Left ventricle myocardium inferior (tissue), 1 donor: ENCODE measurements around the gene CYP26A1. TPM values are rescaled to one million over a fixed set of nuclear protein-coding genes. Genes with fewer than 3 reads are reported as not detected.

Experiments
- DNase-seq: peaks from one replicate; pipeline ENCODE4 v3.0.0-alpha.2; 2020
- H3K27ac ChIP-seq: fragments of 200-600 bp; replicated peaks from 2 replicates; pipeline ENCODE4 v1.8.0; 2021
- H3K27me3 ChIP-seq: fragments of 200-600 bp; 2 replicates; pipeline ENCODE4 v1.8.0; 2021; ENCODE audit warnings: low read depth
- H3K36me3 ChIP-seq: fragments of 200-600 bp; 2 replicates; pipeline ENCODE4 v1.8.0; 2021
- H3K4me1 ChIP-seq: fragments of 200-600 bp; 2 replicates; pipeline ENCODE4 v1.8.0; 2021
- H3K4me3 ChIP-seq: fragments of 200-600 bp; 2 replicates; pipeline ENCODE4 v1.8.0; 2021; ENCODE audit warnings: mild to moderate bottlenecking, moderate library complexity
- H3K9me3 ChIP-seq: fragments of 200-600 bp; replicated peaks from 2 replicates; pipeline ENCODE4 v1.8.0; 2021
- intact Hi-C: fragments of 100-400 bp; cut with micrococcal nuclease; formaldehyde crosslinking; loops from one replicate; pipeline ENCODE4 v1.11.0; 2022
- total RNA-seq: library from RNA; stranded (reverse); fragmentation: NEBNext Ultra II Directional; extraction: Animal tissue kit (Norgen Biotek cat#: 25700); gene quantifications from one replicate; pipeline ENCODE4 v1.2.1, GENCODE V29; 2021
- TF ChIP-seq, protein P1 (sequence below): fragments of 200-600 bp; IDR thresholded peaks from 2 replicates; pipeline ENCODE4 v1.8.0; 2021; ENCODE audit warnings: antibody characterized with exemption, mild to moderate bottlenecking, borderline replicate concordance
- donor health status: DM: no; HTN: yes; CAD: no; lungs with severe emphysema.

The CYP26A1 gene
- total RNA-seq, 1 donor from 2014 or later: not detected

DNA sequence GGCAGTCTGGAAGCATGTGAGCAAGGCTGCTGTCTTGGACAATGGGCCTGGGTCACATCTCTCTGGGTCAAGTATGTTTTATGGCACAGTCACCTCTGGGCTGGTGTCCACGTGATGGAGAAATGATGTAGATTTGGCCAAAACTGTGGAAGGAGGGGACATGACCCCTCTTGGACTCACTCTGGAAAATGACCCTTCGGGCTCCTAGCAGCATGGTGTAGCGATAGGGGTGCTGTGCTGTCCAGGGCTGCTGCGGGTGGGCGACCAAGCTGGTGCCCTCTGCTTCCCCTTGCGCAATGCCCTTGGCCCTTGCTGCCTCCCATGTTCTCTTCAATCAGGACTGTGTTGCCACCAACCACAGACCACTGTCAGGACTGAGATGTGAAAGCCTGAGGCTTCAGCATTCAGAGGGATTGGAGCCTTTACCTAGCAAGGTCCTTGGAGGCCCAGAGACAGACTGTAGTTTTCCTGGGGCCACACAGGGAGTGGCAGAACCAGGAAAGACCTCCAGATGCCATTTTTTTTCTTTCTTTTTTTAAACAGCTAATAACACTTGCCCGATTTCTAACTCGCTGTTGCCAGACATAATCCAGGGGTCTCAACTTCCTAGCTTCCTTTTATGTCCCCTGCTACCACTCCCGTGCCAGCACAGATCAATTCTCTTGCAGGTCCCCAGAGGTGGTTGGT, 6.1 kb downstream of the CYP26A1 start:
- intact Hi-C loops: no loop called here
- H3K4me1 ChIP-seq: peaks cover 7% of the 10 kb centered on the region
- TF ChIP-seq, protein P1, sequence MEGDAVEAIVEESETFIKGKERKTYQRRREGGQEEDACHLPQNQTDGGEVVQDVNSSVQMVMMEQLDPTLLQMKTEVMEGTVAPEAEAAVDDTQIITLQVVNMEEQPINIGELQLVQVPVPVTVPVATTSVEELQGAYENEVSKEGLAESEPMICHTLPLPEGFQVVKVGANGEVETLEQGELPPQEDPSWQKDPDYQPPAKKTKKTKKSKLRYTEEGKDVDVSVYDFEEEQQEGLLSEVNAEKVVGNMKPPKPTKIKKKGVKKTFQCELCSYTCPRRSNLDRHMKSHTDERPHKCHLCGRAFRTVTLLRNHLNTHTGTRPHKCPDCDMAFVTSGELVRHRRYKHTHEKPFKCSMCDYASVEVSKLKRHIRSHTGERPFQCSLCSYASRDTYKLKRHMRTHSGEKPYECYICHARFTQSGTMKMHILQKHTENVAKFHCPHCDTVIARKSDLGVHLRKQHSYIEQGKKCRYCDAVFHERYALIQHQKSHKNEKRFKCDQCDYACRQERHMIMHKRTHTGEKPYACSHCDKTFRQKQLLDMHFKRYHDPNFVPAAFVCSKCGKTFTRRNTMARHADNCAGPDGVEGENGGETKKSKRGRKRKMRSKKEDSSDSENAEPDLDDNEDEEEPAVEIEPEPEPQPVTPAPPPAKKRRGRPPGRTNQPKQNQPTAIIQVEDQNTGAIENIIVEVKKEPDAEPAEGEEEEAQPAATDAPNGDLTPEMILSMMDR: no peak
- no peak for DNase-seq
- H3K4me3 ChIP-seq: no peak overlapping the region
- H3K27ac ChIP-seq: no peak overlapping the region
- H3K27me3 ChIP-seq: peaks cover 74% of the 10 kb centered on the region
- no peaks in the 10 kb centered on the region for H3K9me3 ChIP-seq
- H3K36me3 ChIP-seq: no peaks in the 10 kb centered on the region

DNA sequence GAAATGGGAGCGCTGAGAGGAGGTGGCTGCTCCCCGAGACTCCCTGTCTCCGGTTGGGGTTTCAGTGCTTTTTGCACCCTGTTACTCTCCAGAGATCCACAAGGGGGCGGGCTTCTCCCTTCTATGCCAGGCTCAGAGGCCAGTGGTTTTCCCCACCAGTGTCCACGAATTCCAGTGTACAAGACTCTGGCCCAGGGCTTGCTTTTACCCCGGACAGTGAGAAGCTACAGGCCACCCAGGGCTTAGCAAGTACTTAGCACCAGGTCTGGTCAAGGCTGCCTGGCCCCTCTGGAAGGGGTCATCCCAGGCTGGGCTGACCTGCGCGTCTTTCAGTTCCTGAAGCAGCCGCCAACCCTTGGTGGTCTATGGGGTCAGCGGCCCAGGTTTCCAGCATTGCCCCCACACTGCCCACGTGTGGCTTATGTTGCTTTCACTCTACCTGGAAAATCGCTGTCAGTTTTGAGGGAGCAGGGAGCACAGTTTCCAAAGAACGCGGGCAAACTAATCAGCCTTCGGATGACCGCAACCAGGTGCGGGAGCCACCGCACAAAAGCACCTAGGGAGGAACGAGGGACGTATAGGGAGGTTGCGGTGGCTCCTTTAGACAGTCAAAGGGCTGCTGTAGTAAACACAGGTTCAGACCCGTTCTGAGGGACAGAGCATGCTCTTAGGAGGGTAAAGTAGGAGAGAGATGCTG, 6.8 kb downstream of the CYP26A1 start:
- DNase-seq: peak; percentile 36
- Histone ChIP-seq H3K27me3 (peaks cover 67% of the 10 kb centered on the region), H3K4me1 (peaks cover under 1% of the 10 kb centered on the region), H3K4me3 (no peak overlapping the region), H3K9me3 (no peaks in the 10 kb centered on the region), H3K36me3 (no peaks in the 10 kb centered on the region), H3K27ac (no peak overlapping the region)
- TF ChIP-seq, protein P1: peak; percentile 87
- intact Hi-C loops: no loop called here

DNA sequence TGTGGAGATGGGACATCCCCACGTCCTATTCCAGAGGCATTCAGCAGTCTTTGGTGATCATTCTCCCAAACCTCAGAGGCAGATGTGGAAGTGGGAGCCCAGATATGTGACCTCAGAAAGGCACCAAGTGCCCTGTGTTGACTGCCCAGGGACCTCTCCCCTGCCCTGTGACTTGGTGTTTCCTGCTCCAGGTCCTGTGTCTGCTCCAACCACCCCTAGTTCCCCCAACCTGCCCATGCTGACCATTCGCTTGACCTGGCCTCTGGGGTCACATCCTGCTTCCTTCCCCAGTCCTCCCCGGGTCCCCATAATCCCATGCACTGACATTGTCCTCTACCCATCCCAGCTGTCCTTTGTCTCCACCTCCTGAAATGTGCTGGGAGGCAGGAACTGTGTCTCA, 7.6 kb downstream of the CYP26A1 start:
- intact Hi-C loops: no loop called here
- H3K27me3 ChIP-seq: peaks cover 62% of the 10 kb centered on the region
- H3K4me3 ChIP-seq: no peak overlapping the region
- H3K27ac ChIP-seq: no peak overlapping the region
- H3K4me1 ChIP-seq: no peaks in the 10 kb centered on the region
- no peaks in the 10 kb centered on the region for H3K36me3 ChIP-seq
- DNase-seq: no peak
- no peaks in the 10 kb centered on the region for H3K9me3 ChIP-seq
- TF ChIP-seq, protein P1: no peak

DNA sequence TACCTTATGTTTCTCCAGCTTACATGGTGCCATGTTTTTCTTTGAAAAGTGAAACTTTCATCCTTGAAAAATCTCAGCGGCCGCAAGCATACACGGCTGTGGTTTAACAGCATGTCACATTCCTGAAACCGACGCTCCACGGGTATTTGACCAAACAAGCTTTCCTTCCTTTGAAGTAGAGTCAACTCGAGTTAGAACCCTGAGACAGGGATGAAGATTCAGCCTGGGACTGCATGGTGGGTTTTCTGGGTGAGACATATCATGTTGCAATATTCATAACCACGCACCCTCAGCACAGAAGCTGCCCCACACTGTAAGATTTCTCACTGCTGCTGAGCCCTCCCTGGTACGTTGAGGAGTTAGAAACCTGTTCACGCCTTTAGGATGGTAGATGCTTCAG, 8.1 kb downstream of the CYP26A1 start:
- H3K4me3 ChIP-seq: no peak overlapping the region
- H3K27me3 ChIP-seq: peaks cover 62% of the 10 kb centered on the region
- no peak overlapping the region for H3K27ac ChIP-seq
- intact Hi-C loops: no loop called here
- H3K4me1 ChIP-seq: no peaks in the 10 kb centered on the region
- DNase-seq: no peak
- no peaks in the 10 kb centered on the region for H3K9me3 ChIP-seq
- no peaks in the 10 kb centered on the region for H3K36me3 ChIP-seq
- TF ChIP-seq, protein P1: no peak

DNA sequence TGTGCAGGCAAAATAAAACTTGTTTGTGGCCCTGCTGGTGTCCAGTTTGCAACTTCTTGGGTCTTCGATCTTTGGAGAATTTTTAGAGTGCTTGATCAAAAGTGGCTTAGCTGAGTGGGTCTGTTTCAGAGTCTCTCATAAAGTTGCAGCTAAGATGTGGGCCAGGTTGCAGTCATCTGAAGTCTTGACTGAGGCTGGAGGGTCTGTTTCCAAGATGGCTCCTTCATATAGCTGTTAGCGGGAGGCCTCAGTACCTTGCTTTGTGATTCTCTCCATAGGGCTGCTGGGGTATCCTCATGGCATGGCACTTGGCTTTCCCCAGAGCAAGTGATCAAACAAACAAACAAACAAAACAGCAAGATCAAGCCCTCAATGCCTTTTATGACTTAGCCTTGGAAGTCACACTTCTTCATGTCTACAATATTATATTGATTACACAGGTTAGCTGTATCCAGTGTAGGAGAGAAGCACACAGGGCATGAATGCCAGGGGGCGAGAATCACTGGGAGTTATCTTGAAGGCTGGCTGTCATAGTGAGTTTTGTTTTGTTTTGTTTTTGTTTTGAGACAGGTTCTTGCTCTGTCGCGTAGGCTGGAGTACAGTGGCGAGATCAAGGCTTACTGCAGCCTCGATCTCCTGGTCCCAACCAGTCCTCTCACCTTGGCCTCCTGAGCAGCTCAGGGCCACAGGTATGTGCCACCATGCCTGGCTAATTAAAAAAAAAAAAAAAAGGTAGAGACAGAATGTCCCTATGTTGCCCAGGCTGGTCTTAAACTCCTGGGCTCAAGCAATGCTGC, 10.2 kb downstream of the CYP26A1 start:
- intact Hi-C loops: no loop called here
- TF ChIP-seq, protein P1: no peak
- no peak overlapping the region for H3K27ac ChIP-seq
- H3K36me3 ChIP-seq: no peaks in the 10 kb centered on the region
- H3K9me3 ChIP-seq: no peaks in the 10 kb centered on the region
- no peak for DNase-seq
- no peak overlapping the region for H3K4me3 ChIP-seq
- no peaks in the 10 kb centered on the region for H3K4me1 ChIP-seq
- H3K27me3 ChIP-seq: peaks cover 51% of the 10 kb centered on the region
